Neural progenitor cell (in vitro differentiated cells): ENCODE measurements around the gene KIAA0753. TPM values are rescaled to one million over a fixed set of nuclear protein-coding genes. Genes with fewer than 3 reads are reported as not detected.

ENCODE experiments used
- DNase-seq: peaks from one replicate; pipeline ENCODE4 v3.0.0-alpha.2; 2016; ENCODE audit warnings: low spot score
- H2AFZ ChIP-seq: fragments of 200-600 bp; sonication (generic); replicated peaks from 2 replicates; pipeline ENCODE4 v1.6.1; 2016; ENCODE audit warnings: antibody characterized with exemption
- H3F3A ChIP-seq: fragments of 200-600 bp; sonication (generic); 2 replicates; pipeline ENCODE4 v1.6.1; 2016; ENCODE audit warnings: antibody characterized with exemption, low read depth
- H3K27ac ChIP-seq: fragments of 200-600 bp; sonication (generic); 2 replicates; pipeline ENCODE4 v1.5.1; 2016; ENCODE audit warnings: mild to moderate bottlenecking
- H3K27me3 ChIP-seq: fragments of 200-600 bp; sonication (generic); 2 replicates; pipeline ENCODE4 v1.6.1; 2016; ENCODE audit warnings: mild to moderate bottlenecking, moderate library complexity
- H3K36me3 ChIP-seq: fragments of 200-600 bp; sonication (generic); 2 replicates; pipeline ENCODE4 v1.5.1; 2016
- H3K4me1 ChIP-seq: fragments of 200-600 bp; sonication (generic); 2 replicates; pipeline ENCODE4 v1.6.1; 2016; ENCODE audit warnings: mixed run types
- H3K4me2 ChIP-seq: fragments of 200-600 bp; sonication (generic); 2 replicates; pipeline ENCODE4 v1.6.1; 2016
- H3K4me3 ChIP-seq: fragments of 200-600 bp; sonication (generic); 2 replicates; pipeline ENCODE4 v1.5.1; 2016
- H3K79me2 ChIP-seq: fragments of 200-600 bp; sonication (generic); 2 replicates; pipeline ENCODE4 v1.6.1; 2016; ENCODE audit warnings: low read depth
- H3K9ac ChIP-seq: fragments of 200-600 bp; sonication (generic); 2 replicates; pipeline ENCODE4 v1.6.1; 2016
- H3K9me3 ChIP-seq: fragments of 200-600 bp; sonication (generic); 2 replicates; pipeline ENCODE4 v1.5.1; 2016; ENCODE audit warnings: low read depth
- H4K20me1 ChIP-seq: fragments of 200-600 bp; sonication (generic); 2 replicates; pipeline ENCODE4 v1.6.1; 2016; ENCODE audit warnings: low read depth
- H3K27ac Mint-ChIP-seq: 3 replicates; pipeline ENCODE4 v1.8.0; 2021; ENCODE audit warnings: mixed read lengths
- H3K27me3 Mint-ChIP-seq: 2 replicates; pipeline ENCODE4 v1.8.0; 2022; ENCODE audit warnings: low read depth, mild to moderate bottlenecking, inconsistent platforms, moderate library complexity, mixed read lengths; ENCODE audit not compliant: insufficient read depth
- H3K36me3 Mint-ChIP-seq: 3 replicates; pipeline ENCODE4 v1.8.0; 2021; ENCODE audit warnings: mixed read lengths
- H3K4me1 Mint-ChIP-seq: 3 replicates; pipeline ENCODE4 v1.8.0; 2021; ENCODE audit warnings: mixed read lengths
- H3K4me3 Mint-ChIP-seq: 3 replicates; pipeline ENCODE4 v1.8.0; 2021; ENCODE audit warnings: mild to moderate bottlenecking, moderate library complexity, mixed read lengths
- H3K9me3 Mint-ChIP-seq: 3 replicates; pipeline ENCODE4 v1.8.0; 2020; ENCODE audit warnings: mixed read lengths
- CTCF ChIP-seq: fragments of 200-600 bp; sonication (generic); IDR thresholded peaks from 2 replicates; pipeline ENCODE4 v1.5.1; 2017; ENCODE audit warnings: antibody characterized with exemption, mild to moderate bottlenecking
- EZH2 ChIP-seq: fragments of 200-600 bp; sonication (generic); IDR thresholded peaks from 2 replicates; pipeline ENCODE4 v1.6.1; 2017; ENCODE audit warnings: antibody characterized with exemption, mild to moderate bottlenecking, moderate library complexity
- EZH2phosphoT487 ChIP-seq: fragments of 200-600 bp; sonication (generic); IDR thresholded peaks from 2 replicates; pipeline ENCODE4 v1.6.1; 2017; ENCODE audit warnings: antibody characterized with exemption
- total RNA-seq: library from RNA; depleted of rRNA; stranded (reverse); fragments of >200 nt; gene quantifications from 2 replicates; pipeline ENCODE4 v1.2.3, GENCODE V29; 2015; ENCODE audit warnings: low replicate concordance

KIAA0753 gene
- total RNA-seq, 1 donor from 2014 or later = 24.1 TPM

- Histone ChIP-seq H3K9me3 (no peaks in the 10 kb centered on the region), H3K27me3 (no peaks in the 10 kb centered on the region), H3K4me2 (no peak overlapping the region), H3K4me1 (no peaks in the 10 kb centered on the region), H3K79me2 (no peaks in the 10 kb centered on the region), H2AFZ (no peak overlapping the region), H3K27ac (no peak overlapping the region), H3K9ac (no peak overlapping the region), H3K4me3 (no peak overlapping the region), H3K36me3 (peaks cover 5% of the 10 kb centered on the region), H4K20me1 (no peaks in the 10 kb centered on the region), H3F3A (no peaks in the 10 kb centered on the region)
- TF ChIP-seq EZH2 = no peak
- no peak for TF ChIP-seq CTCF
- TF ChIP-seq EZH2phosphoT487 = no peak
- H3K36me3 Mint-ChIP-seq = peaks cover 27% of the 10 kb centered on the region
- DNase-seq = no peak
- no peak overlapping the region for H3K27ac Mint-ChIP-seq
- no peak overlapping the region for H3K4me3 Mint-ChIP-seq
- H3K4me1 Mint-ChIP-seq = no peaks in the 10 kb centered on the region
- no peaks in the 10 kb centered on the region for H3K9me3 Mint-ChIP-seq
- H3K27me3 Mint-ChIP-seq = peaks cover 4% of the 10 kb centered on the region
Measured at GRCh38 chr17:6603744-6604325, 36.7 kb downstream of the KIAA0753 start.

GRCh38 chr17:6602141-6602540, 38.4 kb downstream of the KIAA0753 start:
- no peak overlapping the region for H2AFZ ChIP-seq
- H3K9me3 ChIP-seq = no peaks in the 10 kb centered on the region
- H3F3A ChIP-seq = no peaks in the 10 kb centered on the region
- no peaks in the 10 kb centered on the region for H3K4me1 ChIP-seq
- Mint-ChIP-seq H3K36me3 (peaks cover 24% of the 10 kb centered on the region), H3K9me3 (no peaks in the 10 kb centered on the region), H3K4me3 (no peak overlapping the region), H3K27ac (no peak overlapping the region), H3K4me1 (no peaks in the 10 kb centered on the region), H3K27me3 (peaks cover 4% of the 10 kb centered on the region)
- no peaks in the 10 kb centered on the region for H3K79me2 ChIP-seq
- no peak for TF ChIP-seq EZH2
- no peaks in the 10 kb centered on the region for H4K20me1 ChIP-seq
- H3K4me3 ChIP-seq = no peak overlapping the region
- H3K9ac ChIP-seq = no peak overlapping the region
- no peaks in the 10 kb centered on the region for H3K27me3 ChIP-seq
- H3K36me3 ChIP-seq = peaks cover 11% of the 10 kb centered on the region
- no peak overlapping the region for H3K27ac ChIP-seq
- H3K4me2 ChIP-seq = no peak overlapping the region
- no peak for DNase-seq

- peaks cover 18% of the 10 kb centered on the region for H3K36me3 ChIP-seq
- H3K27me3 Mint-ChIP-seq = no peaks in the 10 kb centered on the region
- H2AFZ ChIP-seq = no peak overlapping the region
- no peaks in the 10 kb centered on the region for H3K4me1 ChIP-seq
- peaks cover 22% of the 10 kb centered on the region for H3K36me3 Mint-ChIP-seq
- H3K27ac ChIP-seq = no peak overlapping the region
- no peaks in the 10 kb centered on the region for H3K9me3 Mint-ChIP-seq
- DNase-seq = no peak
- H3K27me3 ChIP-seq = no peaks in the 10 kb centered on the region
- no peaks in the 10 kb centered on the region for H3F3A ChIP-seq
- no peak for TF ChIP-seq EZH2phosphoT487
- TF ChIP-seq CTCF = no peak
- H3K27ac Mint-ChIP-seq = no peak overlapping the region
- no peak overlapping the region for H3K4me3 ChIP-seq
- H3K9me3 ChIP-seq = no peaks in the 10 kb centered on the region
- no peak overlapping the region for H3K9ac ChIP-seq
- H3K4me1 Mint-ChIP-seq = no peaks in the 10 kb centered on the region
- no peak overlapping the region for H3K4me2 ChIP-seq
- H3K4me3 Mint-ChIP-seq = no peak overlapping the region
- no peaks in the 10 kb centered on the region for H4K20me1 ChIP-seq
- no peaks in the 10 kb centered on the region for H3K79me2 ChIP-seq
Measured at GRCh38 chr17:6599364-6599763, 41.1 kb downstream of the KIAA0753 start.

GRCh38 chr17:6597727-6598126, 42.8 kb downstream of the KIAA0753 start:
- H3K79me2 ChIP-seq = no peaks in the 10 kb centered on the region
- Mint-ChIP-seq H3K36me3 (peaks cover 30% of the 10 kb centered on the region), H3K27me3 (no peaks in the 10 kb centered on the region), H3K9me3 (no peaks in the 10 kb centered on the region), H3K4me3 (no peak overlapping the region), H3K4me1 (no peaks in the 10 kb centered on the region), H3K27ac (no peak overlapping the region)
- DNase-seq = no peak
- no peak overlapping the region for H3K27ac ChIP-seq
- H2AFZ ChIP-seq = no peak overlapping the region
- no peaks in the 10 kb centered on the region for H3K27me3 ChIP-seq
- H3K4me2 ChIP-seq = no peak overlapping the region
- H4K20me1 ChIP-seq = no peaks in the 10 kb centered on the region
- TF ChIP-seq EZH2phosphoT487 (no peak), EZH2 (no peak), CTCF (no peak)
- H3K4me3 ChIP-seq = no peak overlapping the region
- H3K36me3 ChIP-seq = peaks cover 24% of the 10 kb centered on the region
- H3K4me1 ChIP-seq = no peaks in the 10 kb centered on the region
- no peaks in the 10 kb centered on the region for H3K9me3 ChIP-seq
- H3F3A ChIP-seq = no peaks in the 10 kb centered on the region
- H3K9ac ChIP-seq = no peak overlapping the region
